K562 (cell line): Measurements from ENCODE around the gene ST8SIA2. TPM values are rescaled to one million over a fixed set of nuclear protein-coding genes. Genes with fewer than 3 reads are reported as not detected.
A peak's percentile ranks its signal among the peaks of the same experiment; 100 is the strongest.

Source experiments
- CBFA2T2 ChIP-seq: fragments of 450-650 bp; conservative IDR thresholded peaks from 2 replicates; pipeline ENCODE4 v1.6.1; 2017; ENCODE audit warnings: mild to moderate bottlenecking
- CBX1 ChIP-seq: sonication (generic); IDR thresholded peaks from 2 replicates; pipeline ENCODE4 v1.6.1; 2016; ENCODE audit warnings: antibody characterized with exemption, low read depth, mild to moderate bottlenecking
- CCNT2 ChIP-seq: IDR thresholded peaks from 2 replicates; pipeline ENCODE4 v1.6.1; 2011; ENCODE audit warnings: borderline replicate concordance, low read depth, mild to moderate bottlenecking, moderate library complexity, mixed read lengths, low read length; ENCODE audit not compliant: insufficient read length; ENCODE audit errors: extremely low read depth
- CTBP1 ChIP-seq: fragments of 450-650 bp; IDR thresholded peaks from 2 replicates; pipeline ENCODE4 v1.6.1; 2016; ENCODE audit warnings: borderline replicate concordance
- DPF2 ChIP-seq: fragments of 450-650 bp; IDR thresholded peaks from 2 replicates; pipeline ENCODE4 v1.6.1; 2016
- ELK3 ChIP-seq: fragments of 450-650 bp; formaldehyde crosslinking; IDR thresholded peaks from 2 replicates; pipeline ENCODE4 v1.4.0; 2020; ENCODE audit warnings: mild to moderate bottlenecking
- HMBOX1 ChIP-seq: sonication (generic); IDR thresholded peaks from 2 replicates; pipeline ENCODE4 v1.6.1; 2016
- MNT ChIP-seq, 2 experiments: fragments of 450-650 bp; conservative IDR thresholded peaks; 2 replicates each; pipeline ENCODE4 v1.6.1; 2017; ENCODE audit warnings: mild to moderate bottlenecking in 2 of 2, moderate library complexity in 2 of 2
- PCBP1 ChIP-seq: fragments of 200-400 bp; formaldehyde crosslinking; IDR thresholded peaks from 2 replicates; pipeline ENCODE4 v1.6.1; 2018; ENCODE audit warnings: mild to moderate bottlenecking, low read depth, low read length; ENCODE audit not compliant: poor library complexity, severe bottlenecking
- PHF21A ChIP-seq: fragments of 450-650 bp; IDR thresholded peaks from 2 replicates; pipeline ENCODE4 v1.6.1; 2017; ENCODE audit warnings: low read depth, borderline replicate concordance
- PML ChIP-seq: IDR thresholded peaks from 2 replicates; pipeline ENCODE4 v1.6.1; 2012; ENCODE audit warnings: low read length, inconsistent platforms
- POLR3A ChIP-seq: IDR thresholded peaks from 2 replicates; pipeline ENCODE4 v1.6.1; 2011; ENCODE audit warnings: borderline replicate concordance, mild to moderate bottlenecking, moderate library complexity; ENCODE audit not compliant: insufficient read length, insufficient read depth; ENCODE audit errors: extremely low read depth
- SNAPC5 ChIP-seq: fragments of 250-450 bp; sonication (Bioruptor Pico); IDR thresholded peaks from 2 replicates; pipeline ENCODE4 v1.8.0; 2021; ENCODE audit warnings: moderate library complexity, mild to moderate bottlenecking, inconsistent platforms
- TEAD1 ChIP-seq, 2 experiments: fragments of 450-650 bp in 1 of 2; sonication (generic) in 1 of 2; formaldehyde crosslinking; IDR thresholded peaks; 2 replicates each; pipeline versions ENCODE4 v1.4.0 to v1.8.0; 2020 to 2022; ENCODE audit warnings: mild to moderate bottlenecking in 2 of 2, missing genetic modification reagents in 1 of 2
- TFAP4 ChIP-seq: sonication (generic); formaldehyde crosslinking; IDR thresholded peaks from 2 replicates; pipeline ENCODE4 v1.8.0; 2022; ENCODE audit warnings: missing genetic modification reagents, mild to moderate bottlenecking, moderate library complexity, borderline replicate concordance
- ZNF282 ChIP-seq: sonication (generic); formaldehyde crosslinking; IDR thresholded peaks from 2 replicates; pipeline ENCODE4 v1.8.1; 2023; ENCODE audit warnings: missing genetic modification reagents
- ZNF589 ChIP-seq: fragments of 200-800 bp; sonication (Bioruptor generic); IDR thresholded peaks from 2 replicates; pipeline ENCODE4 v1.6.1; 2016; ENCODE audit warnings: low read depth, missing genetic modification characterization, missing compliant biosample characterization
- ZNF592 ChIP-seq: fragments of 450-650 bp; IDR thresholded peaks from 2 replicates; pipeline ENCODE4 v1.6.1; 2017; ENCODE audit warnings: antibody characterized with exemption, mild to moderate bottlenecking
- polyA plus RNA-seq, 8 experiments: library from polyadenylated mRNA; depleted of rRNA in 4 of 8; stranded (reverse) in 5 of 8; unstranded in 3 of 8; fragments of >200 nt; fragmentation: Nextera tagmentation in 2 of 8; fragmentation: Illumina TruSeq in 1 of 8; extraction: Ambion mirVana in 2 of 8; extraction: Trizol in 1 of 8; gene quantifications; 2 replicates each; pipeline versions ENCODE4 v1.2.1 to v1.2.3, GENCODE V29; 2011 to 2014; ENCODE audit warnings: inconsistent platforms in 1 of 8, missing spikeins in 1 of 8
- total RNA-seq, 7 experiments: library from RNA; depleted of rRNA in 6 of 7; stranded (reverse); fragments of >200 nt in 6 of 7; fragmentation: Illumina TruSeq in 2 of 7; extraction: Trizol in 2 of 7; gene quantifications; 2 replicates each; pipeline versions ENCODE4 v1.2.1 to v1.2.3, GENCODE V29; 2011 to 2021; ENCODE audit warnings: low replicate concordance in 1 of 7

The ST8SIA2 gene
- total and polyA plus RNA-seq, 9 of the 15 experiments (the other 6 are each of a cell fraction or from before 2014, with no cell fraction given), result not detected

GRCh38 chr15:92400980-92401787 is 7.5 kb downstream of the ST8SIA2 start (continued):
- TF ChIP-seq CCNT2, result no peak
- peak; percentile 80 for TF ChIP-seq CBFA2T2
- peak; percentile 50; the same call in 1 of the 2 replicates for TF ChIP-seq CTBP1
- TF ChIP-seq PML, result no peak
- TF ChIP-seq MNT (conservative IDR thresholded peaks at IDR 0.05), result peak in 1 of 2 experiments; percentile 29; a peak in 1 of 4 replicates
- TF ChIP-seq DPF2, result no peak; the same call in 1 of the 2 replicates
- TF ChIP-seq ZNF282 (CRISPR knock-in tag), result no peak
- no peak for TF ChIP-seq SNAPC5 (CRISPR knock-in tag)
- TF ChIP-seq PHF21A, result no peak
- TF ChIP-seq POLR3A, result no peak
- TF ChIP-seq ELK3 (CRISPR knock-in tag), result no peak
- no peak for TF ChIP-seq HMBOX1
- no peak for TF ChIP-seq PCBP1
- TF ChIP-seq ZNF589 (CRISPR knock-in tag), result peak; percentile 69; the same call in 1 of the 2 replicates
- peak; percentile 92 for TF ChIP-seq TFAP4 (CRISPR knock-in tag)
- TF ChIP-seq CBX1, result no peak
- no peak for TF ChIP-seq ZNF592
- TF ChIP-seq TEAD1 (CRISPR knock-in tag; IDR thresholded peaks at IDR 0.05), result no peak
